Skin epidermis (tissue), 12 donors: Measurements from ENCODE around the gene CERS5.

ENCODE experiments used
- H3K27ac ChIP-seq, 21 experiments: fragments of 200-600 bp; sonication (generic) in 11 of 21; one replicate each; pipeline ENCODE4 v1.5.0; 2020; ENCODE audit warnings: mild to moderate bottlenecking in 3 of 21, inconsistent platforms in 2 of 21, moderate library complexity in 2 of 21
- H3K4me3 ChIP-seq, 7 experiments: fragments of 200-600 bp; sonication (generic) in 2 of 7; one replicate each; pipeline ENCODE4 v1.5.0; 2020; ENCODE audit warnings: inconsistent platforms in 2 of 7, mild to moderate bottlenecking in 2 of 7, moderate library complexity in 1 of 7

The CERS5 gene

GRCh38 chr12:50085615-50086072 is 81.5 kb downstream of the CERS5 start:
- peak overlapping the region; percentile 71 to 97 (median 86) for H3K4me3 ChIP-seq
- peak overlapping the region in 20 of 21 experiments; percentile 93 to 99 (median 97) for H3K27ac ChIP-seq

DNA sequence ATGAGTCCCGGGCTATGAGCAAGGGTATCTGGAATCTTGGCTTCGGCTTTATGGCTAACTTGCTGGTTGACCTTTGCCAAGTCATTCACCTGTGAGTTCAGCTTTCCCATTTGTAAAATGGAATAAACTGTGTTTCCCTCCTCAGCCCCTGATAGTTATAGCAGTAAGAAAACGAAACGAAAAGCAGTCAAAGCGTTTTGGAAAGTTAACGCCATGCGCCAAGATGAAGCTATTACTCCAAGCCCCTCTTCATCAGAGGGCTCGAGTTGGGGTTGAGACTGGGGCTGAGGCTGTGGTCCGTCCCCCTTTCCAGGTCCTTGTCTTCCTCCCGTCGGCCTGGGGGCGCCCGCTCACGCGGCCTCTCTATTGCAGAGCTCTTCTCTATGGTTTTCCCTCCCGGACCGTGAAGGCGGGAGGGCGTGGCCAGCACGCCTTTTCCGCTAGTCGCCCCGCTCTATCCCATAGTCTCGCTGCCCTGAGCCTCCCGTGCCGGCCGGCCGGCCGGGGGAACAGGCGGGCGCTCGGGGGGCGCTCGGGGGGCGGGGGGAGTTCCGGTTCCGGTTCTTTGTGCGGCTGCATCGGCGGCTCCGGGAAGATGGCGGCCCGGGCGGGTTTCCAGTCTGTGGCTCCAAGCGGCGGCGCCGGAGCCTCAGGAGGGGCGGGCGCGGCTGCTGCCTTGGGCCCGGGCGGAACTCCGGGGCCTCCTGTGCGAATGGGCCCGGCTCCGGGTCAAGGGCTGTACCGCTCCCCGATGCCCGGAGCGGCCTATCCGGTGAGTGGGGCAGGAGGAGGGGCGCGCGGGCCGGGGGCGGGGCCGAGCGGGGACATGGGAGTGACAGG is 82.2 kb downstream of the CERS5 start, which contains the start of gene SMARCD1:
Gene SMARCD1, plus strand, starts transcription at position 568 of the 840 bp plus-strand sequence. Its CDS starts 28 bp downstream, at position 596.
- peak within 1 kb of the TSS; percentile 67 to 99 (median 97) for H3K27ac ChIP-seq
- peak within 1 kb of the TSS; percentile 71 to 97 (median 86) for H3K4me3 ChIP-seq

DNA sequence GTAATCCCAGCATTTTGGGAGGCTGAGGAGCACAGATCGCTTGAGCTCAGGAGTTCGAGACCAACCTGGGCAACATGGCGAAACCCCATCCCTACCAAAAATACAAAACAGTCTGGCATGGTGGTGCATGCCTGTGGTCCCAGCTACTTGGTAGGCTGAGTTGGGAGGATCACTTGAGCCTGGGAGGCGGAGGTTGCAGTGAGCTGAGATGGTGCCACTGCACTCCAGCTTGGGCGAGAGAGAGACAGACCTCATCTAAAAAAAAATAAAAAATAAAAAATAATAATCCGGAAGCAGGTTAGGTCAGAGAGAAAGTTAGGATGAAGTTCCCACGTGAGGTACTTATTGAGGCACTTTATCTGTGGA is 82.8 kb downstream of the CERS5 start:
- H3K27ac ChIP-seq, result peak overlapping the region; percentile 67 to 99 (median 97)
- peak overlapping the region; percentile 71 to 97 (median 86) for H3K4me3 ChIP-seq

DNA sequence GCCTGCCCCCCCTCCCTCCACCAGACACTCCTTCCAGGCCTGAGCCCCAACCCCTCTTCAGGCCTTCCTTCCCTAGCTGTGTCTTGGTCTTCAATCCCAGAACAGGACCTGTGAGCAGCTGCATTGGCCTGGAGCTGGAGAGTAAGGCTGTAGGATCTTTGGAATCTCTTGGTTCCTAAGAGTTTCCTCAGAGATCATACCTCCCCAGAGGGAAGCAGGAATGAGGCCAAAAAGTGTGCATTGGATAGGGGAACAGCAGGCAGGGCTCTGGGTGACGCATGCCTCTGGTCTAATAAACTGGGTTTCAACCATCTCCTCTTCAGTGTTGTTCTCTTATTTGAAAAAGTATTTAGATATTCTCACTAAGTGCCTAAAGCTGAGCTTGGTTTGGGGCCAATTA is 83.9 kb downstream of the CERS5 start:
- Histone ChIP-seq H3K4me3 (no peak overlapping the region), H3K27ac (no peak overlapping the region)

GRCh38 chr12:50082644-50083043 is 84.5 kb downstream of the CERS5 start:
- Histone ChIP-seq H3K4me3 (no peak overlapping the region), H3K27ac (no peak overlapping the region)

DNA sequence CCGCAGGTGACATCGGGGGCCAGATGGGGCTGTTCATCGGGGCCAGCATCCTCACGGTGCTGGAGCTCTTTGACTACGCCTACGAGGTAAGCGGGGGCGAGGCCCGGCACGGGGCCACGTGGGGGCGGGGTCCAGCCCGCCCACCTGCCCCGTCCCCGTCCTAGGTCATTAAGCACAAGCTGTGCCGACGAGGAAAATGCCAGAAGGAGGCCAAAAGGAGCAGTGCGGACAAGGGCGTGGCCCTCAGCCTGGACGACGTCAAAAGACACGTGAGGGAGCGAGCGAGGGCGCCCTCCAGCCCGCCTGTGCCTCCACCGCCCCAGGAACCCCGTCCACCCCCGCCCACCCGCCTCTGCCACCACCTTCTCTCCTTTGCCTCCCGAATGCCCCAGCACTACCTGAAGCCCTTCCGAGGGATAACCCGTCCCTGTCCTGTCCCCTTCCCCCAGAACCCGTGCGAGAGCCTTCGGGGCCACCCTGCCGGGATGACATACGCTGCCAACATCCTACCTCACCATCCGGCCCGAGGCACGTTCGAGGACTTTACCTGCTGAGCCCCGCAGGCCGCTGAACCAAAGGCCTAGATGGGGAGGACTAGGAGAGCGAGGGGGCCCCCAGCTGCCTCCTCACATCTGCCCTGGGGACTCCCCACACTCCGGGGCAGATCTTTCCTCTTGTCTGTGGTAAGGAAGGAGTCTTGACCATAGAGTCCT is 85.9 kb downstream of the CERS5 start:
- H3K4me3 ChIP-seq, result no peak overlapping the region
- H3K27ac ChIP-seq, result no peak overlapping the region

DNA sequence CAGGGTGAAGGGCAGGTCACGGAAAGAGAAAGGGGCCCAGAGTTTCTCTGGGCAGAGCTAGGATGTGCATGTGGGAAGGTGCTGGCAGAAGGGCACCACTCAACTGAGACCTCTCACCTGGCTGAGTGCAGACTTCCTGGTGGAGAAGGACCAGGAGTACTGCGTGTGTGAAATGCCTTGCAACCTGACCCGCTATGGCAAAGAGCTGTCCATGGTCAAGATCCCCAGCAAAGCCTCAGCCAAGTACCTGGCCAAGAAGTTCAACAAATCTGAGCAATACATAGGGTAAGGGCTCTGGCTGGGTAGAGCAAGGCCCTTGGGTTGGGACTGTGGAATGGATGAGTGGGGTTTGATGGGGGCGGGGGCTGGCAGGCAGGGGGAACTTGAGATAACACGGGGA is 87.4 kb downstream of the CERS5 start:
- Histone ChIP-seq H3K4me3 (no peak overlapping the region), H3K27ac (no peak overlapping the region)
